Activated CD4-positive, alpha-beta memory T cell treated with anti-CD3 and anti-CD28 coated beads for 36 hours (primary cell): ENCODE data around the gene LRRC75A. TPM values are rescaled to one million over a fixed set of nuclear protein-coding genes. Genes with fewer than 3 reads are reported as not detected.
"Not testable (repeated sequence)": the region's sequence is repeated elsewhere in the genome, so short reads cannot be mapped to it uniquely, and the experiment has no call there.

Experiments
- CTCF ChIA-PET: fragments of 350-600 bp; sonication (Branson Sonifier 250); formaldehyde crosslinking; loops from one replicate; lab custom pipeline; 2021; ENCODE audit warnings: antibody characterized with exemption, inconsistent platforms; lab: Charles Lee
- POLR2A ChIA-PET: fragments of 350-600 bp; sonication (Branson Sonifier 250); formaldehyde crosslinking; loops from one replicate; lab custom pipeline; 2021; ENCODE audit warnings: antibody characterized with exemption; lab: Charles Lee
- DNase-seq: peaks from one replicate; pipeline ENCODE4 v3.0.0-alpha.2; 2020
- H3K27ac Mint-ChIP-seq: one replicate; pipeline ENCODE4 v1.8.0; 2021; ENCODE audit warnings: mixed read lengths
- H3K27me3 Mint-ChIP-seq: one replicate; pipeline ENCODE4 v1.8.0; 2021; ENCODE audit warnings: mixed read lengths
- H3K36me3 Mint-ChIP-seq: one replicate; pipeline ENCODE4 v1.8.0; 2021; ENCODE audit warnings: mixed read lengths
- H3K4me1 Mint-ChIP-seq: one replicate; pipeline ENCODE4 v1.8.0; 2021; ENCODE audit warnings: low read depth, mixed read lengths
- H3K4me3 Mint-ChIP-seq: one replicate; pipeline ENCODE4 v1.8.0; 2021; ENCODE audit warnings: mild to moderate bottlenecking, mixed read lengths
- H3K9me3 Mint-ChIP-seq: one replicate; pipeline ENCODE4 v1.8.0; 2021; ENCODE audit warnings: mixed read lengths
- intact Hi-C: fragments of 100-400 bp; cut with micrococcal nuclease; formaldehyde crosslinking; loops from one replicate; pipeline ENCODE4 v1.15.1; 2023
- total RNA-seq, 2 experiments: library from RNA; stranded (reverse); gene quantifications; one replicate each; pipeline ENCODE4 v1.2.3, GENCODE V29; 2021

The LRRC75A gene
- total RNA-seq, 2 experiments from 2014 or later = 1.2 to 1.4 TPM

- Mint-ChIP-seq H3K27me3 (no peaks in the 10 kb centered on the region), H3K36me3 (peaks cover 23% of the 10 kb centered on the region), H3K4me3 (peak within 1 kb of the TSS; percentile 94), H3K27ac (peak within 1 kb of the TSS; percentile 100), H3K9me3 (no peaks in the 10 kb centered on the region), H3K4me1 (peaks cover 47% of the 10 kb centered on the region)
- peak; percentile 72 for DNase-seq
- intact Hi-C loops = loop anchor here (1.0 to 10.0 kb wide), 3 partner anchors 29 to 390 kb away; partner anchors contain the start of genes NCOR1 and PIGL
- ChIA-PET POLR2A (interaction anchor here (0.8 to 6.3 kb wide), 7 partner anchors 25 to 62 kb away, joined by 3 to 50 read pairs (median 8); partner anchors contain the start of genes CENPV and UBB), CTCF (interaction anchor here (0.7 to 5.6 kb wide), 18 partner anchors 9 to 76 kb away, joined by 3 to 79 read pairs (median 4); partner anchors contain the start of genes LRRC75A and UBB)
Observed at GRCh38 chr17:16415031-16415924, 76.7 kb downstream of the LRRC75A start, which contains the start of gene TRPV2. TRPV2 (plus strand) TSS chr17:16415571; CDS start chr17:16417669, 2,098 bp downstream.

DNA sequence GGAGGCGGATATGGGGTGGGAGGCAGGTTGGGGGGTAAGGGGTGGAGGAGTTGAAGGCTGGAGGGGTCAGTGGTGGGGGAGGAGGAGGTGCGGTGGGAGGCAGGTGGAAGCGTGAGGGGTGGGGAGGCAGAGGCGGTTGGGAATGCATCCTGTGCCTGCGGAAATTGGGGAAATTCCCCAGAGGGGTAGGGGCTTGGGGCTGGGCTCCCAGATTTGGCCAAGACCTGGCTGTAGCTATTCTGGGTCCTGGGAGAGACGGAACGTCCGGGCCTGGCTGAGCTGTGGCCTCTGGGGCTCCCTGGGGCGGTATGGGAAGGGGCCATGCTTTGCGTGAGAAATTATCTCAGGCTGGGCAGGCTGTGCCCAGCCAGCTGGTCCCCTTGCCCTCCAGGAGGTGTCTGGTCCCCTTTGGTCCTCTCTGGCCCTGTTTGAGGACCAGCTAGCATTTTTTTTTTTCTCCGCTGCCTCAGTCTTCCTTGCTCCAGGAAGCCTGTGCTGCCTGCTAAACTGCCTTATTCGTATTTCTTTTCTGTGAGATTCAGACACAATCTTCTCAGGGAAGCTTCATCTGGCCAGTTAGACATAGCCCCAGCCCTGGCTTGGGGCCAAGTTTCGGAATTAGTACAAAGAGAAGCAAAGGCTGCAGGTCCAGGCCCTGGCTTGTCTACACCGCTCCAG, 83.9 kb downstream of the LRRC75A start:
- Mint-ChIP-seq H3K4me3 (peak overlapping the region; percentile 13), H3K27me3 (peaks cover 9% of the 10 kb centered on the region)

GRCh38 chr17:16406742-16407674, 85.0 kb downstream of the LRRC75A start:
- H3K36me3 Mint-ChIP-seq = no peaks in the 10 kb centered on the region
- POLR2A ChIA-PET = interaction anchor here (1.9 kb wide), 1 partner anchor 32 kb away, joined by 6 read pairs; no protein-coding TSS in a partner anchor
- intact Hi-C loops = no loop called here
- H3K9me3 Mint-ChIP-seq = no peaks in the 10 kb centered on the region
- peak overlapping the region; percentile 59 for H3K4me3 Mint-ChIP-seq
- H3K27ac Mint-ChIP-seq = no peak overlapping the region
- peaks cover 9% of the 10 kb centered on the region for H3K27me3 Mint-ChIP-seq
- peaks cover 2% of the 10 kb centered on the region for H3K4me1 Mint-ChIP-seq
- CTCF ChIA-PET = interaction anchor here (1.1 to 1.2 kb wide), 2 partner anchors 8 to 114 kb away, joined by 3 to 4 read pairs; partner anchors contain the start of gene TRPV2
- peak; percentile 18 for DNase-seq

More for the DNA sequence above, 83.9 kb downstream of the LRRC75A start:
- Mint-ChIP-seq H3K27ac (no peak overlapping the region), H3K9me3 (no peaks in the 10 kb centered on the region), H3K36me3 (no peaks in the 10 kb centered on the region), H3K4me1 (peaks cover 2% of the 10 kb centered on the region)
- intact Hi-C loops = no loop called here
- peak; percentile 39 for DNase-seq
- POLR2A ChIA-PET = interaction anchor here (1.9 kb wide), 1 partner anchor 31 kb away, joined by 6 read pairs; no protein-coding TSS in a partner anchor
- CTCF ChIA-PET = interaction anchor here (1.9 to 2.5 kb wide), 2 partner anchors 18 to 45 kb away, joined by 4 to 8 read pairs; no protein-coding TSS in a partner anchor

- POLR2A ChIA-PET, intact Hi-C loops, H3K9me3 Mint-ChIP-seq, H3K27ac Mint-ChIP-seq, CTCF ChIA-PET, H3K4me1 Mint-ChIP-seq, H3K27me3 Mint-ChIP-seq, H3K36me3 Mint-ChIP-seq, DNase-seq, H3K4me3 Mint-ChIP-seq: not testable (repeated sequence)
Observed at GRCh38 chr17:16403847-16404246, 88.1 kb downstream of the LRRC75A start.

GRCh38 chr17:16398270-16399267, 93.4 kb downstream of the LRRC75A start:
- peak overlapping the region; percentile 42 for H3K27ac Mint-ChIP-seq
- intact Hi-C loops = no loop called here
- ChIA-PET POLR2A (no interaction called here), CTCF (interaction anchor here (1.1 kb wide), 1 partner anchor 35 kb away, joined by 3 read pairs; no protein-coding TSS in a partner anchor)
- no peaks in the 10 kb centered on the region for H3K36me3 Mint-ChIP-seq
- peaks cover 8% of the 10 kb centered on the region for H3K4me1 Mint-ChIP-seq
- no peaks in the 10 kb centered on the region for H3K9me3 Mint-ChIP-seq
- DNase-seq = peak; percentile 56
- H3K4me3 Mint-ChIP-seq = no peak overlapping the region
- H3K27me3 Mint-ChIP-seq = no peaks in the 10 kb centered on the region

DNA sequence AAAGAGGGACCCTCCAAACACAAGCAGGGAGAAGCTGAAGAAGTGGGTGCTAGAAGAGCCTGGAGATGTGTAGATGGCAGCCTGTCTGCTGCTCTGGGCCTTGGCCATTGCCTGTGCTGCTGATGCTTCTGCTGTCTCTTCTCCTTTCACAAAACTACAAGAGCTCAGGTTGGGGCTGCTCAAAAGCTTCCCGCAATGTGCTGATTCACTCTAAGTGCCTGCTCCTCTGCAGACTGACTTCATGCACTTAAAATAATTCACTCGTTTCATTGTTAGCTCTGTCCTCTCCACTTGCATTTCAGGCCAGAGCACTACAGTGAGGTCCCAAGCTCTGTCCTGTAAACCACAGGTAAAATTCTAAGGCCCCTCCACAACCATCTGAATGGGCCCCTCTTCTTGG, 95.3 kb downstream of the LRRC75A start:
- H3K9me3 Mint-ChIP-seq, POLR2A ChIA-PET, intact Hi-C loops, H3K4me3 Mint-ChIP-seq, H3K27me3 Mint-ChIP-seq, H3K27ac Mint-ChIP-seq, CTCF ChIA-PET, H3K4me1 Mint-ChIP-seq, H3K36me3 Mint-ChIP-seq, DNase-seq: not testable (repeated sequence)

GRCh38 chr17:16395887-16396286, 96.1 kb downstream of the LRRC75A start:
- CTCF ChIA-PET, H3K27ac Mint-ChIP-seq, H3K4me1 Mint-ChIP-seq, POLR2A ChIA-PET, DNase-seq, H3K9me3 Mint-ChIP-seq, intact Hi-C loops, H3K27me3 Mint-ChIP-seq, H3K4me3 Mint-ChIP-seq, H3K36me3 Mint-ChIP-seq: not testable (repeated sequence)

GRCh38 chr17:16392491-16392890, 99.5 kb downstream of the LRRC75A start:
- DNase-seq, H3K4me1 Mint-ChIP-seq, intact Hi-C loops, H3K36me3 Mint-ChIP-seq, H3K27me3 Mint-ChIP-seq, H3K4me3 Mint-ChIP-seq, H3K27ac Mint-ChIP-seq, H3K9me3 Mint-ChIP-seq: not testable (repeated sequence)
- POLR2A ChIA-PET = interaction anchor here (0.5 kb wide), 1 partner anchor 26 kb away, joined by 3 read pairs; no protein-coding TSS in a partner anchor
- CTCF ChIA-PET = interaction anchor here (1.1 kb wide), 1 partner anchor 29 kb away, joined by 3 read pairs; no protein-coding TSS in a partner anchor
